Putamen (tissue), 1 donor: Measurements from ENCODE around the gene PTGDR2.

Source experiments
- DNase-seq: peaks from one replicate; pipeline ENCODE4 v3.0.0-alpha.2; 2016; ENCODE audit warnings: low spot score

PTGDR2 gene

GRCh38 chr11:60858731-60859464 is 3.1 kb upstream of the PTGDR2 start:
- no peak for DNase-seq

GRCh38 chr11:60858236-60858635 is 2.5 kb upstream of the PTGDR2 start:
- DNase-seq: no peak

- DNase-seq: no peak
Observed at GRCh38 chr11:60857378-60858232, 1.9 kb upstream of the PTGDR2 start.

GRCh38 chr11:60854847-60855725 is 664 bp downstream of the PTGDR2 start:
- DNase-seq: no peak

- DNase-seq: no peak
Observed at GRCh38 chr11:60854140-60854846, 1.5 kb downstream of the PTGDR2 start.

- DNase-seq: no peak
Observed at GRCh38 chr11:60852982-60853950, 2.5 kb downstream of the PTGDR2 start.

- DNase-seq: no peak
Observed at GRCh38 chr11:60852117-60852981, 3.4 kb downstream of the PTGDR2 start.

- no peak for DNase-seq
Observed at GRCh38 chr11:60851327-60852104, 4.2 kb downstream of the PTGDR2 start.

- no peak for DNase-seq
Observed at GRCh38 chr11:60849641-60850520, 5.9 kb downstream of the PTGDR2 start.

- DNase-seq: no peak
Observed at GRCh38 chr11:60848714-60849151, 7.0 kb downstream of the PTGDR2 start.

GRCh38 chr11:60847896-60848295 is 7.9 kb downstream of the PTGDR2 start:
- DNase-seq: no peak

- no peak for DNase-seq
Observed at GRCh38 chr11:60847281-60847680, 8.5 kb downstream of the PTGDR2 start.

- no peak for DNase-seq
Observed at GRCh38 chr11:60845338-60845737, 10.4 kb downstream of the PTGDR2 start.

- DNase-seq: no peak
Observed at GRCh38 chr11:60844870-60845221, 10.9 kb downstream of the PTGDR2 start.

GRCh38 chr11:60844045-60844869 is 11.5 kb downstream of the PTGDR2 start:
- DNase-seq: no peak

- DNase-seq: no peak
Observed at GRCh38 chr11:60842668-60843600, 12.8 kb downstream of the PTGDR2 start.
